Tibial nerve (tissue), 4 donors: ENCODE results near the gene APEH.

ENCODE experiments used
- CTCF ChIP-seq, 5 experiments: fragments of 200-600 bp in 3 of 5; fragments of 450-650 bp in 2 of 5; sonication (generic) in 3 of 5; IDR thresholded peaks; one replicate each; pipeline ENCODE4 v1.5.1; 2016 to 2019; ENCODE audit warnings: antibody characterized with exemption in 5 of 5, mild to moderate bottlenecking in 3 of 5, moderate library complexity in 2 of 5
- EP300 ChIP-seq, 2 donors: sonication (generic); formaldehyde crosslinking; IDR thresholded peaks; one replicate each; pipeline ENCODE4 v1.6.1; 2017; ENCODE audit warnings: antibody characterized with exemption in 2 of 2, mild to moderate bottlenecking in 1 of 2
- POLR2A ChIP-seq, 2 donors: fragments of 450-650 bp; IDR thresholded peaks; one replicate each; pipeline ENCODE4 v1.6.1; 2017; ENCODE audit warnings: antibody characterized with exemption in 2 of 2, mild to moderate bottlenecking in 2 of 2, moderate library complexity in 2 of 2

DNA sequence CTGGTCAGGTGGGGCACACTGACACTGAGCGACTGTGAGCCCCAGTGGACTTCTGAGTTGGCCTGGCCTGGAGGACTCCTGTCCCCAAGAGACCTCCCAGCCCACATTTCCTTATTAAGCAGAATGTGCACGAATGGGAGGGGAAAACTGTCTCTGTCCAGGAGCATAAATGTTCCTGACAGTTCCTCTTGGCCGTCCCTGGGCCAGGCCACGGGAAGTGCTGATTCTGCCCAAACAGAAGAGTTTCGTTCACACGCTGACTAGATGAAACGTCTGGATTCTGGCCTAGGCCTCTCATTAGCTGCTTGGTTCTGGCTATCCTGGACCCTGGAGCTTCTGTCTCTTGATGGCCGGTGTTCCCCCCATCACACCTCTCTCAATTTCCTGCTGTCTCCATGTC, 29.5 kb upstream of the APEH start:
- TF ChIP-seq EP300 (IDR thresholded peaks at IDR 0.05): no peak
- no peak for TF ChIP-seq CTCF (IDR thresholded peaks at IDR 0.05)
- no peak for TF ChIP-seq POLR2A (IDR thresholded peaks at IDR 0.05)
